Measurements from ENCODE around the gene PPIH.
"Not testable (repeated sequence)": the region's sequence is repeated elsewhere in the genome, so short reads cannot be mapped to it uniquely, and the experiment has no call there.

The PPIH gene

GRCh38 chr1:42680921-42681683 is 22.9 kb downstream of the PPIH start:
- DNase-seq (ENCODE audit: low read depth) = no peak
- peak overlapping the region; percentile 88 for H3K4me3 ChIP-seq (ENCODE audit: low read depth, low read length)

DNA sequence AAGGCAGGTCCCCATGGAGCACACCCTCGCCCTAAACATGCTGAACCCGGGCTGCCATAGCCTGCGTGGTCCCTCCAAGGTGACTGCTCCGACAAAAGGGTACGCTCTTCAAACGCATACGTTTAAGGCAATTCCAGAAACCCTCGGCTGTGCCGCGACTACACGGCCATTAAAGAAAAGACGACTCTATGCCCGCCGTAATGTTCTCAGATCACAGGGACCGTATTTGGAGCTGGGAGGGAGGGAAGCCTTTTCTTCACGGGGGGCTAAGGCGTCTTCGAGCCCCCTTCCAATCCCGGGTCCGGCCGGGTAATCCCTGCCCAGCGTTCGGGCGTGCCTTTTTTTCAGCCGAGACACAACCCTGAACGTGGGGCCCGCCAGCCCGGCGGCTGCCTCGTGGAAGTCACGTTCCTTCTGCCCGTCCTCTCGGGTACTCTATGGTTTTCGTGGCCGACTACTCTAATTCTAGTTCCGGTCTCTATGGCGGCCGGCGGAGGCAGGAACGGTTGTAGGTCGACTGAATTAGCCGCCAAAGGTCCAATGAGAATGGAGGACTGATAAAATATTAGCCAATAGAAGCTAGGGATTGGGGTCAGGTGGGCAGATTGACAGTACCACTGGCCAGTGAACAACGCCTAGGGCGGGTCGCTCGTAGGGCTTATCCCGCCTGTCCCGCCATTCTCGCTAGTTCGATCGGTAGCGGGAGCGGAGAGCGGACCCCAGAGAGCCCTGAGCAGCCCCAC is 23.7 kb downstream of the PPIH start, which contains the start of gene YBX1:
YBX1 (plus strand) TSS at position 678 of the 743 bp plus-strand sequence. CDS start 148 bp downstream, outside the sequence.
- H3K4me3 ChIP-seq (ENCODE audit: low read depth, low read length) = peak within 1 kb of the TSS; percentile 88
- peak; percentile 96 for DNase-seq (ENCODE audit: low read depth)

- DNase-seq (ENCODE audit: low read depth) = not testable (repeated sequence)
- peak overlapping the region; percentile 88 for H3K4me3 ChIP-seq (ENCODE audit: low read depth, low read length)
Measured at GRCh38 chr1:42682484-42682738, 24.2 kb downstream of the PPIH start.

- peak overlapping the region; percentile 88 for H3K4me3 ChIP-seq (ENCODE audit: low read depth, low read length)
Measured at GRCh38 chr1:42682739-42683531, 24.7 kb downstream of the PPIH start.

DNA sequence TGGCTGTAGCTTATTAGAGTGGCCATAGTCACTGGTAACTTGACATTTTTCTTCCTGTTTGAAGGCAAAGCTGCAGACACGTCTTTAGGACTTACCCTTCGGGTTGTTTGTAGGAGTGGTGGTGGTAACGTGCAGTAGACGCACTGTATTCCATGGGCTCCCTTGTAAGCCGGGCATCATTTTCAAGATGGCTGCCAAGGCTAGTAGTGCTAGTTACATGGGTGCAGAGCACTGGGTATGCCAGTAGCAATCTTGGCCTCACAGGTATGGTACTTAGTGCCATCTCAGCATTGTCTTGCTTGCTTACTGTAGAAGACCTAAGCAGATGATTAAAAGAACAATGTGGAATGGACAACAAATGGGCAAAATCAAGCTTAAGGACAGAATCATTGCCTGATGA is 25.9 kb downstream of the PPIH start:
- H3K4me3 ChIP-seq (ENCODE audit: low read depth, low read length) = peak overlapping the region; percentile 88
- no peak for DNase-seq (ENCODE audit: low read depth)

More at GRCh38 chr1:42682739-42683531, 24.7 kb downstream of the PPIH start:
- peak; percentile 27 for DNase-seq (ENCODE audit: low read depth)

- DNase-seq (ENCODE audit: low read depth) = no peak
- no peak overlapping the region for H3K4me3 ChIP-seq (ENCODE audit: low read depth, low read length)
Measured at GRCh38 chr1:42686418-42686817, 28.2 kb downstream of the PPIH start.

DNA sequence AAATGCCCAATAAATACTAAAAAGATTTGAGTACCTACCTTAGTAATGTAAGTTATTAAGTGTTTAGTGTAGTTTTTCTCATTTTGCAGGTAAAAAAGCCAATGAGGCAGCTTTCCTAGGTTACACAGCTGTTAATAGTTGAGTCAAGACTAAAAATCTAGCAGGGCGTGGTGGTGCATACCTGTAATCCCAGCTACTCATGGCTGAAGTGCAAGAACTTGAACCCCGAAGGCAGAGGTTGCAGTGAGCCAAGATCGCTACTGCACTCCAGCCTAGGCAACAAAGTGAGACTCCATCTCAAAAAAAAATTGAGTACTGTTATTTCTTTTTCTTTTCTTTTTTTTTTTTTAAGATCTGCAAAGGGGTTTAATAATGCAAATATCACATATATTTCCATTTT is 31.7 kb downstream of the PPIH start:
- no peak overlapping the region for H3K4me3 ChIP-seq (ENCODE audit: low read depth, low read length)
- DNase-seq (ENCODE audit: low read depth) = no peak

- no peak overlapping the region for H3K4me3 ChIP-seq (ENCODE audit: low read depth, low read length)
- no peak for DNase-seq (ENCODE audit: low read depth)
Measured at GRCh38 chr1:42690477-42691156, 32.4 kb downstream of the PPIH start.

DNA sequence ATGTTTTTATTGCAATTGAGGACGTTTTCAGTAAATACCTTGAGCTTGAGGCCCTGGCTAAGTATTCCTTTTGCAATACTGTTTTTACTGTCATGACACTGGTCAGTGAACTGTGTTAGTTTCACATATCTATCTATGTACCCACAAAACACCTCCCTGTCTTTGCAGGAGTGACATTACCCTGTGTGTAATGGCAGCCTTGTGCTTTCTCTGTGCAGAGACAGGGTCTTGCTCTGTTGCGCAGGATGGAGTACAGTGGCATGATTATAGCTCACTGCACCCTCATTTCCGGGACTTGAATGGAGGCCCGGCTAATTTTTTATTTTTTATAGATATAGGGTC is 32.9 kb downstream of the PPIH start:
- no peak overlapping the region for H3K4me3 ChIP-seq (ENCODE audit: low read depth, low read length)

GRCh38 chr1:42692461-42692860 is 34.2 kb downstream of the PPIH start:
- no peak for DNase-seq (ENCODE audit: low read depth)
- no peak overlapping the region for H3K4me3 ChIP-seq (ENCODE audit: low read depth, low read length)

More for the DNA sequence above, 32.9 kb downstream of the PPIH start:
- no peak for DNase-seq (ENCODE audit: low read depth)

GRCh38 chr1:42692911-42693310 is 34.7 kb downstream of the PPIH start:
- no peak for DNase-seq (ENCODE audit: low read depth)
- no peak overlapping the region for H3K4me3 ChIP-seq (ENCODE audit: low read depth, low read length)

DNA sequence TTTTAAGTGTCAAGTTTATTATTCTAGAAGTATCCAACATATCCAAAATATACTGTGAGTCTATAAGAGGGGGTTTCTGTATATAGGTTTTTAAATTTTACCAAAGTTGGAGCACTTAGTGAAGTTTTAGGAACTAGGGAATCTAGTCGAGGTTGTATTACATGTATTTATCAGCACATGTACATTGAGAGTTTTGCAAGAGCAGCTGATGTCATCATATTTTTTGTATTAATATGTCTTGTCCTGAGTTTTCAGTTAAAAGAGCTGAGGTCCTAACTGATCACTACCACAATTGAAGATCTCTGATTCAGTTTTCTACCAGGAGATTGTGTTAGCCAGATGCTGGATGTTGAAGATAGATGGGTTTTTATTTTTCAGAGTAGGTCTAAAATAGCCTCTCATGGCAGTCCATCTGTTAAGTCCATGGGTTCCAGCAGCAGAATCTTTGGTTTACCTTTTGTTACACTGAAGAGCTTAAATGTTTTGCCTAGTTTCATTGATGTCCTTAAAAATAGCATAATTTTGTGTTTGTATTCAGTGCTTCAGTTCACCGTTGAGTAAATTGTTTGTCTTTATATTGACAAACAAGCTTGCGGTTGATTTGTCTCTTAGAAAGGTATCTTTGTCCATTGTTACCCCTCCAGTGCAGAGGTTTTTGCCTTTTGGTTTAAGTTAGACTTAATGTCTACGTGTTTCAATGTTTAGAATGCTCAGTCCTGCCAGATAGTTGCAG is 40.0 kb downstream of the PPIH start:
- DNase-seq (ENCODE audit: low read depth) = no peak
- no peak overlapping the region for H3K4me3 ChIP-seq (ENCODE audit: low read depth, low read length)

DNA sequence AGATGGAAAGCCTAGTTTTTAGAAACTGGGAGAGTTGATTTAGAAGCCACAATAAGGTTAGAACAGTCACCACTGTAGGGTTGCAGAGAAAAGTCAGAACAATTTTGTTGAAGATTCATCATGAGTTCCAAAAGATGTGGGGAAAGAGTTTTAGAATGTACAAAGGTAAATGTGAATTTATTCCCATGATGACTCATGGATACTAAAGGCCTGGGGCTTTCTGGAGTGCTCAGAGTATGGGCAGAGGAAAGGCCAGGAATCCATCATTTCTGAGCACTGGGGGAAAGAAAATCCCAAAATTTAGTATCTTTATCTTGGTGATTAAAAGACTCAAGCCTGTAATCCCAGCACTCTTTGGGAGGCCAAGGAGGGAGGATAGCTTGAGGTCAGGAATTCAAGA is 41.8 kb downstream of the PPIH start:
- DNase-seq (ENCODE audit: low read depth) = no peak

DNA sequence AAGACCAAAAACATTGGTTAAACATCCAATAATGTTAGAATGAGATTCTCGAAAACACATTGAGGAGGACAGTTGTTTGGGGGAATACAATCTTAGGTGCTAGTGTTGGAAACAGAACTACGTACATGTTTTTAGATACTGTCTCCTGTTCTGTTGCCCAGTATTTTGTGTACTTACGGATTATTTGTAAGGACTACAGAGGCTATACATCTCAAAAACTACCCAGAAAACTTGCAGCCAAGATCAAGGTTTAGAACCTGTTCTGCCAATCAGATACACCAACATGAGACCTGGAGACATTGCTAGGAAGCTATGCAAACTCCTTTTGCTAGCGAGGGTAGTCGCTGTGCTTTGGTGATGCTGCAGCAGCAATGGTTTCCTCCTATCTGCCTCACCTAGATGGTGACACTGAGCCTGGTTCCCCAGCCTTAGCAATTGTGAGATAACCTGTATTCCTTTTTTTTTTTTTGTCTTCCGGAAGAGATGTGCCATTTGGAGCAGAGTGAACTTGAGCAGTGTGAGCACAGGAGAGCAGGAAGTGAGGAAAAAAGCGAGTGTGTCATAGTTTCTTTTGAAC is 45.8 kb downstream of the PPIH start:
- DNase-seq (ENCODE audit: low read depth) = no peak
- no peak overlapping the region for H3K4me3 ChIP-seq (ENCODE audit: low read depth, low read length)

More for the DNA sequence above, 41.8 kb downstream of the PPIH start:
- H3K4me3 ChIP-seq (ENCODE audit: low read depth, low read length) = no peak overlapping the region

GRCh38 chr1:42712808-42713207 is 54.6 kb downstream of the PPIH start:
- H3K4me3 ChIP-seq (ENCODE audit: low read depth, low read length); DNase-seq (ENCODE audit: low read depth): not testable (repeated sequence)

DNA sequence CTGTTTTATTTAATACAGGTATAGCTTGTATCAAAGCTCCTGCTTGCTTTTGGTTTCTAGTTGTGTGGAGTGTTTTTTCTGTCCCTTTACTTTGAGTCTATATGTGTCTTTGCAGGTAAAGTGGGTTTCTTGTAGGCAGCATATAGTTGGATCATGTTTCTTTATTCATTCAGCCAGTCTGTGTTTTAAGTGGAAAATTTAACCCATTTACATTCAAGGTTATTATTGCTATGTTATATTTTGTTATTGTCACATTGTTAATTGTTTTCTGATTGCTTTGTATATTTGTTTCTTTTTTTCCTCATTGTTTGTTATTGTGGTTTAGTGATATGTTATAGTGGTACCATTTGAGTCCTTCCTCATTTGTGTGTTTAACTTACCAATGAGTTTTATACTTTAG is 55.1 kb downstream of the PPIH start:
- no peak for DNase-seq (ENCODE audit: low read depth)
- no peak overlapping the region for H3K4me3 ChIP-seq (ENCODE audit: low read depth, low read length)

DNA sequence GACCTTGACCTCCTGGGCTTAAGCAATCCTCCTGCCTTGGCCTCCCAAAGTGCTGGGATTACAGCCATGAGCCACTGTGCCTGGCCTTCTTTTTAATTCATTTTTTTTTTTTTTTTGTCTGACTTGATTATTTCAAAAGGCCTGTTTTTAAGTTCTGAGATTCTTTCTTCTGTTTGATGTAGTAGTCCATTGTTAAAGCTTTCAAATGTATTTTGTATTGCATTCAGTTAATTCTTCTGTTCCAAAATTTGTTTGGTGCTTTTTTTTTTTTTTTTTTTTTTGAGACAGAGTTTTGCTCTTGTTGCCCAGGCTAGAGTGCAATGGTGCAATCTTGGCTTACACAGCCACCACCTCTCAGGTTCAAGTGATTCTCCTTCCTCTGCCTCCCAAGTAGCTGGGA is 56.2 kb downstream of the PPIH start:
- DNase-seq (ENCODE audit: low read depth) = not testable (repeated sequence)

GRCh38 chr1:42720868-42721267 is 62.6 kb downstream of the PPIH start:
- no peak overlapping the region for H3K4me3 ChIP-seq (ENCODE audit: low read depth, low read length)
- DNase-seq (ENCODE audit: low read depth) = no peak

More for the DNA sequence above, 56.2 kb downstream of the PPIH start:
- H3K4me3 ChIP-seq (ENCODE audit: low read depth, low read length) = not testable (repeated sequence)

GRCh38 chr1:42721926-42722325 is 63.7 kb downstream of the PPIH start:
- DNase-seq (ENCODE audit: low read depth) = no peak
- H3K4me3 ChIP-seq (ENCODE audit: low read depth, low read length) = no peak overlapping the region
